GM19463 (cell line): ENCODE measurements around the gene ANAPC2.

Source experiments
- ATAC-seq: cut with Tn5 transposase; IDR thresholded peaks from one replicate; pipeline ENCODE4 v1.9.1; 2021; ENCODE audit warnings: mild to moderate bottlenecking, moderate library complexity; ENCODE audit not compliant: unreplicated experiment

Gene ANAPC2

DNA sequence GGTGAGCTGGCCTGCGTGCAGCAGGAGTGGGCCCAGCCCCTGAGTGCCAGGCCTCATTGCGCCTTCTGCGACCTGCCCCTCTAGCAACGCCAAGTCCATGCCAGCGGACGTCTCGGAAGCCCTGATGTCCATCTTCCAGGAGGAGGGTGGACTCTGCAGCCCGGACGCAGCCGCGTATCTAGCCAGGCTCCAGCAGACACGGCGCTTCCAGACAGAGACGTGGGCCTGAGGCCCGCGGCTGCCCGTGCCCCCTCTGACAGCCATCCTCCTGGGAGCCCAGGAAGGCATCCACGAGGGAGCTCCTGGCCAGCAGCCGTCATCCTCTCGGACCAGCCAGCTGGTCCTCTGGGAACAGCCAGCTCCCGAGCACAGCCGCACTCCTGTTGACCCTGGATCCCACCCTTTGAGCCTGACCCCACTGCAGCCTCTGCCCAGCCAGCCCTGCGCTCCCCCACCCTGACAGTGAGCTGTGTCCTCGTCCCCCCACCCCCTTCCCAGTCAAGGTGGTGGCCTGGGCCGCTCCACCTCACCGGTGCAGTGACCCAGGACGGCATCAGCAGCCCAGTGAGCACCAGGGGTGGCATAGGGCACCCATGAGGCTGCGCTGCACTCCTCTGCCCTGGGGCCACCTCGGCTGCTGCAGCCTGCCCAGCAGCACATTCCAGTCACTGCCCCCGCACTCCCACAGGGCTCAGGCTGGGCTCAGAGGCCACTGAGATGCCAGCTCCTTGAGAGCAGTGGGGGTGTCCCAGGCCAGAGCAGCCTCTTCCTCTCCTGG lies 28.0 kb upstream of the ANAPC2 start:
- ATAC-seq = no peak

- no peak for ATAC-seq
These were observed 27.0 kb upstream of the ANAPC2 start for GRCh38 chr9:137215196-137215986.

DNA sequence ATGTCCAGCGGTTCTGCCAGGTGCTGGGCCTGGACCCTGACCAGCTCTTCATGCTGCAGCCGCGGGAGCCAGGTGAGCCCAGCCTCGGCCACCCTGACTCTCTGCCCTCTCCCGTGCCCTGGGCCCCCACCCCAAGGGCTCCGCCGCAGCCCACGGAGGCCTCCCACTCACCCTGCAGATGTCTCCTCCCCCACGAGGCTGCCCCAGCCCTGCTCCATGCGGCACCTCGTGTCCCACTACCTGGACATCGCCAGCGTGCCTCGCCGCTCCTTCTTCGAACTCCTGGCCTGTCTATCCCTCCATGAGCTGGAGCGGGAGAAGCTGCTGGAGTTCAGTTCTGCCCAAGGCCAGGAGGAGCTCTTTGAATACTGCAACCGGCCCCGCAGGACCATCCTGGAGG lies 26.3 kb upstream of the ANAPC2 start:
- no peak for ATAC-seq

DNA sequence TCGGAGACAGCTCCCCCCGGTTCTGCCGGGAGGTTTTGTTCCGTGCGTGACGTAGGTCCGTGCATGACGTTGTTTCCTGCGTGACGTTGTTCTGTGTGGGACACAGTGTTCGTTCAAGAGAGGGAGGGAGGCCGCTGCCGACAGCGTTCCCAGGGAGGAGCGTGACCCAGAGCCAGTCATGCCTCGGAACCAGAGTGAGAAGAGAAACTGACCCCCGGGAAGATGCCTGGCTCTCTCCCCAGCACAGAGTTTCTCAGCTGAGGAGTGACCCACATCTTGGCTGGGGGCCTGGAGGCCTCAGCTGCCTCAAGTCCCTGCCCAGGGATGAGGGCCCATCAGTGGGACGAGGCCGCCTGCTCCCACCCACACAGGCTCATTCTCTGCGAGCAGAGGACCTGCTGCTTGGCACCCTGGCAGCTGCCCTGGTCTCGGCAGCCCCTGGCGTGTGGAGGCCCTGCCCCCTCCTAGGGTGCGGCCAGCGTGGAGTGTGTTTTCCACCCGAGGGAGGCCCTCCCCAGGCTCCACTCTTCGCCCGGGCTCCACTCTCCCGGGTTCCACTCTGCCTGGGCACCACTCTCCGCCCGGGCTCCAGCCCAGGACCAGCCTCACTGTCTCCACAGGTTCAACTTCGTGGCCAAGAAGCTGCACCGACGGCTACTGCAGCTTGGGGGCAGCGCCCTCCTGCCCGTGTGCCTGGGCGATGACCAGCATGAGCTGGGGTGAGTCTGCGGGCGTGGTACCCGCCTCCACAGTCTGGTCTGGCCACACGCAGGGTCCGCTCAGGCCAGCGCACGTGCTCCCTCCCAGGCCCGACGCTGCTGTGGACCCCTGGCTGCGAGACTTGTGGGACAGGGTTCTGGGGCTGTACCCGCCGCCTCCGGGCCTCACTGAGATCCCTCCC lies 25.1 kb upstream of the ANAPC2 start:
- ATAC-seq = no peak

GRCh38 chr9:137212520-137212919 lies 24.2 kb upstream of the ANAPC2 start:
- no peak for ATAC-seq

DNA sequence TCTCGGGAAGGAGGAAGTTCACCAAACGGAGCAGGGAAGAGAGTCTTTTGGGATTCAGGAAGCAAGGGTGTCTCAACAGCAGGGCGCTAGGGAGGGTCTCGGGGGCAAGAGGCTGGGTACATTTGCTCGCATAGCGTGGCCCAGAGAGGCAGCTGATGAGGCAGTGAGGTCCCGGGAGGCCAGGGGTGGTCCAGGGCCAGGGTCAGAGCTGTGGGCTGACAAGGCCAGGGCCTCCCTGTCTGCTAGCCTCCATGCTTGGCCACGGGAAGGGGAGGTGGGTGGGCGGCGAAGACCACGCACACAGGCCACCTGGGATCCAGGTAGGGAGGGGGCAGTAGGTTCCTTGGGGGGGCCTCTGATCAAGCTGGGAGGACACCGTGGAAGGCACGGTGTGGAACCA lies 23.2 kb upstream of the ANAPC2 start:
- ATAC-seq = no peak

- no peak for ATAC-seq
These were observed 18.2 kb upstream of the ANAPC2 start for GRCh38 chr9:137206602-137207001.

DNA sequence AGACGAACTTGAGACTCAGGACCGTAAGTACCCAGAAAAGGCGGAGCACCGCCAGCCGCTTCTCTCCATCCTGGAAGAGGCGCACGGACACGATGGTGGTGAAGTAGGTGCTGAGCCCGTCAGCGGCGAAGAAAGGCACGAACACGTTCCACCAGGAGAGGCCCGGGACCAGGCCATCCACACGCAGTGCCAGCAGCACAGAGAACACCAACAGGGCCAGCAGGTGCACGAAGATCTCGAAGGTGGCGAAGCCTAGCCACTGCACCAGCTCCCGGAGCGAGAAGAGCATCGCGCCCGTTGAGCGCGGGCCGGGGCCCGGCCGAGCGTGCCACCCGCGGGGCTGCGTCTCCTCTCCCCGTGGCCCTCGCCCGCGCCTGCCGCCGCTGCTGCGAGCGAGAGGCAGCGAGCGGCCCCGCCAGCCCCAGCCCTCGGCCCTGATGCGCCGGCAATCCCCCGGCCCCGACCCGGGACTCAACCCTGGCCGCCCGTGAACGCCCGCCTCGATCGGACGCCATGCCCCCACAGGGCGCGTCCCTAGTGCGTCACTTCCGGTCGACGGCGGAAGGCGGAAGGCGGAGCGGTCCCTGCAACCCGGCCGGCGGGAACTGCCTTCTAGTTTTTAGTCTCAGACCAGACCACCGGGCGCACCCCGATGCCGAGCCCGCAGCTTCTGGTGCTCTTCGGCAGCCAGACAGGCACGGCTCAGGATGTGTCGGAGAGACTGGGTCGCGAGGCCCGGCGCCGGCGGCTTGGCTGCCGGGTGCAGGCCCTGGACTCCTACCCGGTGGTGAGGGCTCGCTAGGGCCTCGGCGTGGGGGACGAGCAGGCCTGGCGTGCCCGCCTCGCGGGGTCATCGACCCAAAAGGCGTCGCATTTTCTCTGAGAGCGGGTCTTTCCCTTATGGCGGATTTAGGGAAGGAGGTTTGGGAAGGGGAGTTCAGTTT lies 17.0 kb upstream of the ANAPC2 start, which contains the start of the genes NDOR1 and TMEM203:
Gene NDOR1 (plus strand): TSS at position 575 of the 944 bp plus-strand sequence. CDS start 78 bp downstream, at position 653.
Gene TMEM203 (minus strand): TSS at position 523 of the 944 bp plus-strand sequence. CDS start 234 bp downstream, at position 289.
- no peak for ATAC-seq

- no peak for ATAC-seq
These were observed 16.4 kb upstream of the ANAPC2 start for GRCh38 chr9:137204731-137205125.

GRCh38 chr9:137202966-137203365 lies 14.6 kb upstream of the ANAPC2 start:
- ATAC-seq = no peak

DNA sequence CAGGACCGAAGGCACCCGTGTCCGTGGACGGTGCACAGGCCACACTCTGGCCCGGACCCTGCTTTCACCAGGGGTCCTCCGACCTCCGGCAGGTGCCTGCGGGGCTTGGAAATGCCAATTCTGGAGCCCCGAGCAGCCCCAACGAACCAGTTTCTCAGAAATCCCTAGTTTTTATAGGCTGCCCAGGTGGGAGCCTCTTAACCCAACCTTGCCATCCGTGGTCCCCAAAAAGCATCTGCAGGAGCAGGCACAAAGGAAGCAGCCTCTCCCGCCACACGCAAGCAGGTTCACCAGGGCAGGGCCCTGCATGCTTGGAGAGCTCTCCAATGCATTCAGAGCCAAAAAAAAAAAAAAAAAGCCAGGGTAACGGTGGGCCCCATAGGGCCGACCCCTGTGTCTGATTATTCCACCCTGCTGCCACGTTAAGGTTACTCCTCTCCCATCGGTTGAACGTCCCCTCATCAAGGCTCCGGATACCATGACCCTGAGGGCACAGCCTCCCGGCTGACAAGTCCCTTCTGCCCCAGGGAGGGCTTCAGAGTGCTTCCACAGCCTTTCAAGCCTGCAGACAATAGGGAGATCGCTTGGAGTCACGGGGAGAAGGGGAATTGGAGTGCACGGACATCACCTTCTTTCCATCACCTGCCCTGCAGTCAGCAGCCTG lies 13.0 kb upstream of the ANAPC2 start:
- ATAC-seq = no peak

GRCh38 chr9:137200311-137201204 lies 12.2 kb upstream of the ANAPC2 start, which contains the start of gene TPRN:
TPRN (minus strand) TSS chr9:137200741; CDS start chr9:137200711, 30 bp downstream.
- peak; percentile 88 for ATAC-seq

DNA sequence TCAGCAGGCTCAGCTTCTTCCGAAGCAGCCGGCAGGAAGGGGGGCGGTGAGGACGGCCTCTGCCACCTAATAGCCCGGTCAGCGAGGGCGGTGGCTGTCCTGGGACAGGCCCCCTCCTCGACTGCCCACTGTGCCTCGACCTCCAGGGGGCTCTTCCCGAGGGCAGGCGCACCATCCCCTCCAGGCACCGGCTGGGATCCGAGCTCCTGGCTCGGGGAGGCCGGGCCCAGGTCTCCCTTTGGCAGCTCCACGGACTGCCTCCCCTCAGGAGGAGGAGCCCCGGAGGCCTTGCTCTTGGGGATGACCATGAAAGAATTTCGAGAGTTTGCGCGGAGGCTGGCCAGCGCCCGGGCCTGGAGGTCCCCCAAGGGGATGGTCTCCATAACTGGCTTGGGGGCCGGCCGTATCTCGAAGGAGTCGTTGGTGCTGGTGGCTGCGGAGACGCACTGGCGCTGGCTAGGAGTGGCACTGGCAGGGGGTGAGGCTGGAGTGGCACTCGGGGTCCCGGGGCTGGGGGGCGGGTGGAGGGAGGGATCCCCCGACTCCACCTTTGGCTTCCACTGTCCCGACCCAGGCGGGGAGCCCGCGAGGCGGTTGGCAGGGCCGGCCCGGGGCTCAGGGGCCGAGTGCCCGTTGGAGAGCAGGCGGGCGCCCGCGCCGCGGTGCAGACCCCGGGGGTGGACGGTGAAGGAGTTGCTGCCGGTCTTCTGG lies 11.2 kb upstream of the ANAPC2 start:
- ATAC-seq = no peak

- ATAC-seq = no peak
These were observed 10.5 kb upstream of the ANAPC2 start for GRCh38 chr9:137198902-137199283.

DNA sequence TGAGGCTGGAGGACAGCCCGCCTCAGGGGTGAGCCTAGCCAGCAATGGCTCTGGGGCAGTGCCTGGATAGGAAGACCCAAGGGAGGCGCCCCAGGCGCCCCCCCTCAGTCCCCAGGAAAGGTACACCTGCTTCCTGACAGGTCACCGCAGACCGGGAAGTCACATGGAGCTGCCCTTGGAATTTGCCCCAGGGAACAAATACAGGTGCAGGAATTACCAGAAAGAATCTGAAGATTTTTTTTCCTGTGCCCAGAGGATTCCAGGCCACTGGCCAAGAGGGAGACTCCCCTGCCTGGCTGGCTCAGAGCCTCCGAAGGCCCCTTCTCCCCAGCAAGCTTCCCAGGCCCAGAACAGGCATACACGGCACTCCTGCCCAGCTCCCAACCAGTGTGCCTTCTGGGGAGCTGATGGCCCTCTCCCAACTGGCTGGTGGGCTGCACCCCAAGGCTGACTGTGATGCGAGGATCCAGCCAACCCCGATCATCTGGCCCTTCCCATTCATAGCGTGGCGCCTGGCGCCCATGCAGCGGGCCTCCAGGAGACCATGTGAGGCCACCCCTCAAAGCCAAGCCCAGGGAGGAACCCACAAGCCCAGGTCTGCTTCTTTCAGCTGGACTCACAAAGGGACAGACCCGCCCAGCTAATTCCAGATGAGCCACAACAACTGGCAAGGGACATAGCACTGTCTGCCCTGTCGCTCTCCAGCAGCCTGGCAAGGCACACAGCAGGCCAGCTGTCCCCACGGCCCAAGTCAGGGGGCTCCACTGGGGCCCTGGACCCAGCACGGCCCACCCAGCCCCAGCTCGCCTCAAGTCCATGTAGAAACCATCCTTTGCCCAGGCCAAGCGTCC lies 9.9 kb upstream of the ANAPC2 start:
- no peak for ATAC-seq

GRCh38 chr9:137195525-137196220 lies 7.3 kb upstream of the ANAPC2 start:
- no peak for ATAC-seq
